H9 (cell line): ENCODE data around the gene NRCAM. TPM values are rescaled to one million over a fixed set of nuclear protein-coding genes. Genes with fewer than 3 reads are reported as not detected.

Experiments
- DNase-seq: peaks from one replicate; pipeline ENCODE4 v3.0.0-alpha.2; 2017
- H2AFZ ChIP-seq: one replicate; pipeline ENCODE4 v1.6.1; 2013; ENCODE audit warnings: mild to moderate bottlenecking, low read length, control low read depth, moderate library complexity
- H2AK5ac ChIP-seq: 2 replicates; pipeline ENCODE4 v1.6.1; 2013; ENCODE audit warnings: low read length, control low read depth, mixed read lengths; ENCODE audit not compliant: insufficient read length
- H2BK120ac ChIP-seq: one replicate; pipeline ENCODE4 v1.6.1; 2013; ENCODE audit warnings: low read depth, mild to moderate bottlenecking, low read length, control low read depth, inconsistent platforms; ENCODE audit not compliant: poor library complexity, severe bottlenecking
- H2BK12ac ChIP-seq: 2 replicates; pipeline ENCODE4 v1.6.1; 2013; ENCODE audit warnings: low read length, control low read depth, mixed read lengths, low read depth; ENCODE audit not compliant: insufficient read length
- H2BK15ac ChIP-seq: 2 replicates; pipeline ENCODE4 v1.6.1; 2013; ENCODE audit warnings: low read depth, low read length, control low read depth
- H2BK20ac ChIP-seq: one replicate; pipeline ENCODE4 v1.6.1; 2013; ENCODE audit warnings: low read depth, mild to moderate bottlenecking, low read length, control low read depth, inconsistent platforms; ENCODE audit not compliant: poor library complexity, severe bottlenecking
- H2BK5ac ChIP-seq: 2 replicates; pipeline ENCODE4 v1.6.1; 2013; ENCODE audit warnings: low read length, control low read depth, mixed read lengths; ENCODE audit not compliant: insufficient read length
- H3K14ac ChIP-seq: 2 replicates; pipeline ENCODE4 v1.6.1; 2013; ENCODE audit warnings: low read length, control low read depth; ENCODE audit not compliant: insufficient read depth
- H3K18ac ChIP-seq: 2 replicates; pipeline ENCODE4 v1.6.1; 2013; ENCODE audit warnings: low read depth, mild to moderate bottlenecking, mixed read lengths, low read length, control low read depth; ENCODE audit not compliant: insufficient read length
- H3K23ac ChIP-seq: 2 replicates; pipeline ENCODE4 v1.6.1; 2013; ENCODE audit warnings: low read length, control low read depth, mixed read lengths, low read depth; ENCODE audit not compliant: insufficient read length
- H3K23me2 ChIP-seq: 2 replicates; pipeline ENCODE4 v1.6.1; 2013; ENCODE audit warnings: low read depth, mild to moderate bottlenecking, mixed read lengths, low read length, control low read depth; ENCODE audit not compliant: insufficient read length, poor library complexity, severe bottlenecking
- H3K27ac ChIP-seq: 2 replicates; pipeline ENCODE4 v1.5.1; 2013; ENCODE audit warnings: low read length, control low read depth, mixed read lengths, low read depth; ENCODE audit not compliant: insufficient read length
- H3K27me3 ChIP-seq: 2 replicates; pipeline ENCODE4 v1.6.1; 2013; ENCODE audit warnings: low read length, control low read depth, inconsistent platforms; ENCODE audit not compliant: insufficient read depth
- H3K4ac ChIP-seq: 2 replicates; pipeline ENCODE4 v1.6.1; 2013; ENCODE audit warnings: low read depth, mild to moderate bottlenecking, control low read depth, inconsistent platforms, low read length, moderate library complexity
- H3K4me1 ChIP-seq: 2 replicates; pipeline ENCODE4 v1.6.1; 2013; ENCODE audit warnings: low read length, control low read depth, inconsistent platforms; ENCODE audit not compliant: insufficient read depth
- H3K4me2 ChIP-seq: 2 replicates; pipeline ENCODE4 v1.6.1; 2013; ENCODE audit warnings: low read length, control low read depth, mixed read lengths; ENCODE audit not compliant: insufficient read length, insufficient read depth
- H3K56ac ChIP-seq: 2 replicates; pipeline ENCODE4 v1.6.1; 2013; ENCODE audit warnings: low read depth, mild to moderate bottlenecking, mixed read lengths, low read length, control low read depth; ENCODE audit not compliant: insufficient read length
- H3K79me1 ChIP-seq: 2 replicates; pipeline ENCODE4 v1.6.1; 2013; ENCODE audit warnings: low read depth, mild to moderate bottlenecking, moderate library complexity, low read length, control low read depth, inconsistent platforms; ENCODE audit not compliant: insufficient read depth, poor library complexity, severe bottlenecking
- H3K79me2 ChIP-seq: 2 replicates; pipeline ENCODE4 v1.6.1; 2013; ENCODE audit warnings: low read length, control low read depth, inconsistent platforms; ENCODE audit not compliant: insufficient read depth
- H3K9ac ChIP-seq: 2 replicates; pipeline ENCODE4 v1.6.1; 2013; ENCODE audit warnings: low read length, control low read depth, mixed read lengths; ENCODE audit not compliant: insufficient read length; ENCODE audit errors: extremely low read depth
- H3K9me3 ChIP-seq: one replicate; pipeline ENCODE4 v1.6.1; 2013; ENCODE audit warnings: low read depth, low read length, inconsistent platforms; ENCODE audit not compliant: control insufficient read depth
- H3T11ph ChIP-seq: one replicate; pipeline ENCODE4 v1.6.1; 2013; ENCODE audit warnings: mild to moderate bottlenecking, low read length, control low read depth, inconsistent platforms
- H4K20me1 ChIP-seq: one replicate; pipeline ENCODE4 v1.6.1; 2013; ENCODE audit not compliant: control insufficient read depth, insufficient read length, insufficient read depth
- H4K5ac ChIP-seq: 2 replicates; pipeline ENCODE4 v1.6.1; 2013; ENCODE audit warnings: low read depth, mild to moderate bottlenecking, mixed read lengths, low read length, control low read depth; ENCODE audit not compliant: insufficient read length
- H4K8ac ChIP-seq: replicated peaks from 2 replicates; pipeline ENCODE4 v1.6.1; 2013; ENCODE audit warnings: low read length, control low read depth, mixed read lengths, low read depth; ENCODE audit not compliant: insufficient read length
- H4K91ac ChIP-seq: 2 replicates; pipeline ENCODE4 v1.6.1; 2013; ENCODE audit warnings: low read depth, mild to moderate bottlenecking, moderate library complexity, mixed read lengths, low read length, control low read depth; ENCODE audit not compliant: insufficient read length
- H3K27ac Mint-ChIP-seq, 3 experiments: 2 replicates in 2 of 3; 3 replicates in 1 of 3; pipeline ENCODE4 v1.8.0; 2020 to 2021; ENCODE audit warnings: mixed read lengths in 3 of 3, mild to moderate bottlenecking in 1 of 3, moderate library complexity in 1 of 3
- H3K27me3 Mint-ChIP-seq: 2 replicates; pipeline ENCODE4 v1.8.0; 2021; ENCODE audit warnings: low read depth, mild to moderate bottlenecking, moderate library complexity, mixed read lengths
- H3K36me3 Mint-ChIP-seq, 3 experiments: 2 replicates in 2 of 3; 3 replicates in 1 of 3; pipeline ENCODE4 v1.8.0; 2020 to 2021; ENCODE audit warnings: low read depth in 3 of 3, mixed read lengths in 3 of 3; ENCODE audit not compliant: insufficient read depth in 1 of 3
- H3K4me1 Mint-ChIP-seq, 2 experiments: 2 replicates each; pipeline ENCODE4 v1.8.0; 2020; ENCODE audit warnings: mixed read lengths in 2 of 2
- H3K4me3 Mint-ChIP-seq, 2 experiments: 2 replicates in 1 of 2; 3 replicates in 1 of 2; pipeline ENCODE4 v1.8.0; 2020 to 2021; ENCODE audit warnings: mild to moderate bottlenecking in 2 of 2, mixed read lengths in 2 of 2, moderate library complexity in 1 of 2
- H3K9me3 Mint-ChIP-seq, 2 experiments: 2 replicates in 1 of 2; 3 replicates in 1 of 2; pipeline ENCODE4 v1.8.0; 2020; ENCODE audit warnings: mild to moderate bottlenecking in 2 of 2, mixed read lengths in 2 of 2, moderate library complexity in 1 of 2
- WGBS: extraction: QIAGEN DNeasy Blood & Tissue Kit; methylation state at CpG from one replicate; pipeline ENCODE4 v1.1.7; 2013; ENCODE audit warnings: missing lambda C conversion rate, low lambda C conversion rate, mixed read lengths; ENCODE audit not compliant: insufficient read length; ENCODE audit errors: extremely low coverage; 5-methylcytosine and 5-hydroxymethylcytosine counted together
- total RNA-seq: library from RNA; stranded (reverse); gene quantifications from 2 replicates; pipeline ENCODE4 v1.2.1, GENCODE V29; 2021
- TF ChIP-seq, protein P1 (sequence below): fragments of 200-600 bp; sonication (generic); conservative IDR thresholded peaks from 3 replicates; pipeline ENCODE4 v1.8.0; 2021; ENCODE audit warnings: antibody characterized with exemption, mild to moderate bottlenecking

Gene NRCAM
- total RNA-seq, 1 experiment from 2014 or later, result 2.3 TPM

DNA sequence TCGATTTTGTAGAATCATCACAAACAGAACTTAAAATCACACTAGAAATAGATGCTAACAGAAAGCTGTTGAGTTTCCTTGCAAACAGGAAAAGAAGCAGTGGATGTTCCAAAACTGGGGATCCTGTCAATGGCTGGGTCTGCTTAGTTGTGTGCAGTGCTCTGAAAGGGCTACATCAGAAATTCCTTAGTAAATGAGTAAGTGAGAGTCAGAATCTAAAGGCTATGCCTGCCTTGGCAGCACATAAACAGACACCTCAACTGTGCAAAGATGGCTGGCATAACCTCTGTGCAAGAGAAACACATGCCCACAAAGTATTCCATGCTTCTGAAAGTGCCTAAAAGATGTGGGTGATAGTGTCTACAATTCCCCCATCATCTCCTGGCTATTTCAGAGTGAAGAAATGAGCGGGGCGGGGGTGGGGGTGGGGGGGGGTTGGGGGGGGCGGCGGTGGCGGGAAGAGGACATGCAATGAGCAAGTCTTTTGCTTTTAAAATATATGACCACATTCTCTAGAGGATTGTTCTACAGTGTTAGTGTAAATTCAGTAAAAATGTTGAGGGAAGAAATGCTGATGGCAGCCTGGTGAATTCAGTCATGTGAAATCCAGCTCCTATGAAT lies 187.9 kb downstream of the NRCAM start:
- no peak overlapping the region for H2BK120ac ChIP-seq
- H3K79me2 ChIP-seq, result no peaks in the 10 kb centered on the region
- H2AFZ ChIP-seq, result no peak overlapping the region
- H3K4me2 ChIP-seq, result no peak overlapping the region
- H4K8ac ChIP-seq, result no peak overlapping the region
- H3K9me3 ChIP-seq, result no peaks in the 10 kb centered on the region
- H4K20me1 ChIP-seq, result no peaks in the 10 kb centered on the region
- no CpG with 5 or more reads among the region's 6 CpGs for WGBS
- no peak overlapping the region for H3K14ac ChIP-seq
- H3K27ac ChIP-seq, result no peak overlapping the region
- H3T11ph ChIP-seq, result no peak overlapping the region
- no peak overlapping the region for H2BK20ac ChIP-seq
- H2AK5ac ChIP-seq, result no peak overlapping the region
- no peak overlapping the region for H2BK5ac ChIP-seq
- no peak overlapping the region for H3K23ac ChIP-seq
- TF ChIP-seq, protein P1, sequence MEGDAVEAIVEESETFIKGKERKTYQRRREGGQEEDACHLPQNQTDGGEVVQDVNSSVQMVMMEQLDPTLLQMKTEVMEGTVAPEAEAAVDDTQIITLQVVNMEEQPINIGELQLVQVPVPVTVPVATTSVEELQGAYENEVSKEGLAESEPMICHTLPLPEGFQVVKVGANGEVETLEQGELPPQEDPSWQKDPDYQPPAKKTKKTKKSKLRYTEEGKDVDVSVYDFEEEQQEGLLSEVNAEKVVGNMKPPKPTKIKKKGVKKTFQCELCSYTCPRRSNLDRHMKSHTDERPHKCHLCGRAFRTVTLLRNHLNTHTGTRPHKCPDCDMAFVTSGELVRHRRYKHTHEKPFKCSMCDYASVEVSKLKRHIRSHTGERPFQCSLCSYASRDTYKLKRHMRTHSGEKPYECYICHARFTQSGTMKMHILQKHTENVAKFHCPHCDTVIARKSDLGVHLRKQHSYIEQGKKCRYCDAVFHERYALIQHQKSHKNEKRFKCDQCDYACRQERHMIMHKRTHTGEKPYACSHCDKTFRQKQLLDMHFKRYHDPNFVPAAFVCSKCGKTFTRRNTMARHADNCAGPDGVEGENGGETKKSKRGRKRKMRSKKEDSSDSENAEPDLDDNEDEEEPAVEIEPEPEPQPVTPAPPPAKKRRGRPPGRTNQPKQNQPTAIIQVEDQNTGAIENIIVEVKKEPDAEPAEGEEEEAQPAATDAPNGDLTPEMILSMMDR, result no peak
- no peaks in the 10 kb centered on the region for H3K4me1 ChIP-seq
- no peaks in the 10 kb centered on the region for H3K9me3 Mint-ChIP-seq
- H2BK12ac ChIP-seq, result no peak overlapping the region
- no peak for DNase-seq
- H4K5ac ChIP-seq, result no peak overlapping the region
- no peaks in the 10 kb centered on the region for H3K23me2 ChIP-seq
- no peak overlapping the region for H3K56ac ChIP-seq
- no peak overlapping the region for H2BK15ac ChIP-seq
- H3K27me3 ChIP-seq, result no peaks in the 10 kb centered on the region
- H4K91ac ChIP-seq, result no peak overlapping the region
- H3K4ac ChIP-seq, result no peak overlapping the region
- H3K36me3 Mint-ChIP-seq, result no peaks in the 10 kb centered on the region
- no peaks in the 10 kb centered on the region for H3K79me1 ChIP-seq
- no peak overlapping the region for H3K27ac Mint-ChIP-seq
- H3K4me3 Mint-ChIP-seq, result no peak overlapping the region
- no peak overlapping the region for H3K9ac ChIP-seq
- H3K4me1 Mint-ChIP-seq, result peaks cover 8 to 10% of the 10 kb centered on the region in 2 experiments
- no peak overlapping the region for H3K18ac ChIP-seq
- no peaks in the 10 kb centered on the region; the same call in 1 of the 2 replicates for H3K27me3 Mint-ChIP-seq
